ENCODE results near the gene IFIT3.

DNA sequence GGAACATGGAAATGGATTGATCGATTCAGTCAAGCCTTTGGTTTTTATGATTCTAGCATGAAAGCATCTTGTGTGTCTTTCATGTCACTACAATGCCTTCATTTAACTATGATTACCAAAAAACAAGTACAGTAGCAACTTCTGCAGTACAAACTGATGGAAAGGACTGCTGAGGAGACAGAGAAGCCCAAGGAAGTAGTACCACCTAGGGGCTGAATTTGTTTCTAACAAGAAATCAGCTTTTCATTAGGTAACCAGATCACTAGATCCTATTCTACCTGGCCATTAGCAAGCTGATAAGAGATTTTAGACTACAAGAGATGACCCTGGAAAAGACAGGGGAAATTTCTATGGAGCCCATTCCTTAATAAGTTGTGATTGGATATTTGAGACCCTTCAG is 61.5 kb downstream of the IFIT3 start:
- TF ChIP-seq, protein P1, sequence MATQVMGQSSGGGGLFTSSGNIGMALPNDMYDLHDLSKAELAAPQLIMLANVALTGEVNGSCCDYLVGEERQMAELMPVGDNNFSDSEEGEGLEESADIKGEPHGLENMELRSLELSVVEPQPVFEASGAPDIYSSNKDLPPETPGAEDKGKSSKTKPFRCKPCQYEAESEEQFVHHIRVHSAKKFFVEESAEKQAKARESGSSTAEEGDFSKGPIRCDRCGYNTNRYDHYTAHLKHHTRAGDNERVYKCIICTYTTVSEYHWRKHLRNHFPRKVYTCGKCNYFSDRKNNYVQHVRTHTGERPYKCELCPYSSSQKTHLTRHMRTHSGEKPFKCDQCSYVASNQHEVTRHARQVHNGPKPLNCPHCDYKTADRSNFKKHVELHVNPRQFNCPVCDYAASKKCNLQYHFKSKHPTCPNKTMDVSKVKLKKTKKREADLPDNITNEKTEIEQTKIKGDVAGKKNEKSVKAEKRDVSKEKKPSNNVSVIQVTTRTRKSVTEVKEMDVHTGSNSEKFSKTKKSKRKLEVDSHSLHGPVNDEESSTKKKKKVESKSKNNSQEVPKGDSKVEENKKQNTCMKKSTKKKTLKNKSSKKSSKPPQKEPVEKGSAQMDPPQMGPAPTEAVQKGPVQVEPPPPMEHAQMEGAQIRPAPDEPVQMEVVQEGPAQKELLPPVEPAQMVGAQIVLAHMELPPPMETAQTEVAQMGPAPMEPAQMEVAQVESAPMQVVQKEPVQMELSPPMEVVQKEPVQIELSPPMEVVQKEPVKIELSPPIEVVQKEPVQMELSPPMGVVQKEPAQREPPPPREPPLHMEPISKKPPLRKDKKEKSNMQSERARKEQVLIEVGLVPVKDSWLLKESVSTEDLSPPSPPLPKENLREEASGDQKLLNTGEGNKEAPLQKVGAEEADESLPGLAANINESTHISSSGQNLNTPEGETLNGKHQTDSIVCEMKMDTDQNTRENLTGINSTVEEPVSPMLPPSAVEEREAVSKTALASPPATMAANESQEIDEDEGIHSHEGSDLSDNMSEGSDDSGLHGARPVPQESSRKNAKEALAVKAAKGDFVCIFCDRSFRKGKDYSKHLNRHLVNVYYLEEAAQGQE (IDR thresholded peaks at IDR 0.05; ENCODE audit: low read depth, low read length) = no peak
- no peak for TF ChIP-seq JUND (IDR thresholded peaks at IDR 0.05)

Measured in SK-N-SH (cell line).